Gastroesophageal sphincter (tissue), 4 donors: ENCODE data around the gene KLHDC4. TPM values are rescaled to one million over a fixed set of nuclear protein-coding genes. Genes with fewer than 3 reads are reported as not detected.

Experiments used
- ATAC-seq: fragments of 150-250 bp; one replicate; pipeline ENCODE4 v1.9.1; 2016; ENCODE audit warnings: mild to moderate bottlenecking, moderate library complexity
- H3K27ac ChIP-seq, 4 donors: fragments of 200-600 bp; sonication (generic) in 3 of 4; 1 replicate in 3 of 4; 2 replicates in 1 of 4; pipeline ENCODE4 v1.5.1; 2016 to 2019
- H3K27me3 ChIP-seq: fragments of 200-600 bp; sonication (generic); one replicate; pipeline ENCODE4 v1.5.1; 2019
- H3K36me3 ChIP-seq, 2 donors: fragments of 200-600 bp; sonication (generic); one replicate each; pipeline ENCODE4 v1.5.1; 2019; ENCODE audit warnings: control low read depth in 1 of 2
- H3K4me1 ChIP-seq, 3 donors: fragments of 200-600 bp; sonication (generic); 1 replicate in 2 of 3; 2 replicates in 1 of 3; pipeline ENCODE4 v1.5.1; 2016 to 2019; ENCODE audit warnings: control low read depth in 2 of 3
- H3K4me3 ChIP-seq, 2 donors: fragments of 200-600 bp; sonication (generic); one replicate each; pipeline ENCODE4 v1.5.1; 2019; ENCODE audit warnings: mild to moderate bottlenecking in 1 of 2, moderate library complexity in 1 of 2
- H3K9me3 ChIP-seq, 3 donors: fragments of 200-600 bp; sonication (generic); one replicate each; pipeline ENCODE4 v1.5.1; 2017 to 2019; ENCODE audit warnings: control low read depth in 2 of 3
- CTCF ChIP-seq, 4 experiments: fragments of 200-600 bp in 2 of 4; fragments of 450-650 bp in 2 of 4; sonication (generic) in 1 of 4; IDR thresholded peaks; one replicate each; pipeline ENCODE4 v1.5.1; 2017 to 2019; ENCODE audit warnings: antibody characterized with exemption in 4 of 4, mild to moderate bottlenecking in 2 of 4, moderate library complexity in 2 of 4
- EP300 ChIP-seq: sonication (generic); formaldehyde crosslinking; IDR thresholded peaks from one replicate; pipeline ENCODE4 v1.6.1; 2017; ENCODE audit warnings: antibody characterized with exemption, mild to moderate bottlenecking
- POLR2A ChIP-seq, 2 donors: fragments of 450-650 bp; IDR thresholded peaks; one replicate each; pipeline ENCODE4 v1.6.1; 2017; ENCODE audit warnings: antibody characterized with exemption in 2 of 2, mild to moderate bottlenecking in 2 of 2, moderate library complexity in 1 of 2
- POLR2AphosphoS5 ChIP-seq: sonication (generic); formaldehyde crosslinking; IDR thresholded peaks from one replicate; pipeline ENCODE4 v1.6.1; 2017; ENCODE audit warnings: antibody characterized with exemption
- WGBS, 2 donors: methylation state at CpG; one replicate each; pipeline ENCODE4 v1.1.5; 2018; ENCODE audit warnings: low coverage in 1 of 2; 5-methylcytosine and 5-hydroxymethylcytosine counted together
- total RNA-seq, 4 donors: library from RNA; depleted of rRNA; stranded (reverse); fragments of >200 nt; gene quantifications; one replicate each; pipeline ENCODE4 v1.1.0, GENCODE V29; 2016

KLHDC4 gene
- total RNA-seq, 4 donors from 2014 or later, result 9.8 to 33.8 (median 24.4) TPM

- no peak for ATAC-seq
- Histone ChIP-seq H3K4me1 (peaks cover 0 to 15% (median 0%) of the 10 kb centered on the region in 3 donors), H3K27ac (no peak overlapping the region), H3K27me3 (no peaks in the 10 kb centered on the region), H3K4me3 (no peak overlapping the region), H3K9me3 (no peaks in the 10 kb centered on the region), H3K36me3 (peaks cover 0 to 77% of the 10 kb centered on the region in 2 donors)
- TF ChIP-seq POLR2AphosphoS5 (no peak), CTCF (IDR thresholded peaks at IDR 0.05) (no peak), POLR2A (IDR thresholded peaks at IDR 0.05) (no peak), EP300 (no peak)
- WGBS, 2 donors, result 93 to 98% methylated on average over 9 to 13 of the region's 16 CpGs
Observed at GRCh38 chr16:87741700-87742415, 23.9 kb downstream of the KLHDC4 start.

GRCh38 chr16:87740909-87741424, 24.8 kb downstream of the KLHDC4 start:
- no peak overlapping the region for H3K27ac ChIP-seq
- H3K36me3 ChIP-seq, result peaks cover 0 to 77% of the 10 kb centered on the region in 2 donors
- H3K4me1 ChIP-seq, result peaks cover 0 to 15% (median 0%) of the 10 kb centered on the region in 3 donors
- no peak for TF ChIP-seq POLR2AphosphoS5
- TF ChIP-seq EP300, result no peak
- no peak for TF ChIP-seq CTCF (IDR thresholded peaks at IDR 0.05)
- no peak for TF ChIP-seq POLR2A (IDR thresholded peaks at IDR 0.05)
- WGBS, 2 donors, result 53 to 58% methylated on average over 5 to 7 of the region's 11 CpGs
- no peaks in the 10 kb centered on the region for H3K27me3 ChIP-seq
- ATAC-seq, result no peak
- no peaks in the 10 kb centered on the region for H3K9me3 ChIP-seq
- no peak overlapping the region for H3K4me3 ChIP-seq

- TF ChIP-seq POLR2AphosphoS5 (no peak), POLR2A (IDR thresholded peaks at IDR 0.05) (no peak), CTCF (IDR thresholded peaks at IDR 0.05) (no peak), EP300 (no peak)
- Histone ChIP-seq H3K4me3 (no peak overlapping the region), H3K9me3 (no peaks in the 10 kb centered on the region), H3K36me3 (peaks cover 0 to 77% of the 10 kb centered on the region in 2 donors), H3K27ac (no peak overlapping the region), H3K27me3 (no peaks in the 10 kb centered on the region), H3K4me1 (peaks cover 0 to 15% (median 0%) of the 10 kb centered on the region in 3 donors)
- 71 to 76% methylated on average over 4 to 6 of the region's 8 CpGs for WGBS, 2 donors
- ATAC-seq, result no peak
Observed at GRCh38 chr16:87740441-87740840, 25.3 kb downstream of the KLHDC4 start.

GRCh38 chr16:87739801-87740200, 26.0 kb downstream of the KLHDC4 start:
- 98 to 100% methylated on average over 2 to 7 of the region's 8 CpGs for WGBS, 2 donors
- no peak for ATAC-seq
- Histone ChIP-seq H3K4me3 (no peak overlapping the region), H3K9me3 (no peaks in the 10 kb centered on the region), H3K27me3 (no peaks in the 10 kb centered on the region), H3K36me3 (peaks cover 0 to 73% of the 10 kb centered on the region in 2 donors), H3K4me1 (peaks cover 0 to 15% (median 0%) of the 10 kb centered on the region in 3 donors), H3K27ac (no peak overlapping the region)
- TF ChIP-seq EP300 (no peak), CTCF (IDR thresholded peaks at IDR 0.05) (no peak), POLR2A (IDR thresholded peaks at IDR 0.05) (no peak), POLR2AphosphoS5 (no peak)

GRCh38 chr16:87736008-87736382, 29.8 kb downstream of the KLHDC4 start:
- H3K27me3 ChIP-seq, result no peaks in the 10 kb centered on the region
- TF ChIP-seq CTCF (IDR thresholded peaks at IDR 0.05) (no peak), POLR2AphosphoS5 (no peak), POLR2A (IDR thresholded peaks at IDR 0.05) (no peak), EP300 (no peak)
- ATAC-seq, result no peak
- H3K27ac ChIP-seq, result no peak overlapping the region
- peaks cover 0 to 77% of the 10 kb centered on the region in 2 donors for H3K36me3 ChIP-seq
- WGBS, 2 donors, result 92 to 96% methylated on average over 4 to 5 of the region's 12 CpGs
- no peaks in the 10 kb centered on the region for H3K9me3 ChIP-seq
- H3K4me3 ChIP-seq, result no peak overlapping the region
- H3K4me1 ChIP-seq, result peaks cover 0 to 10% (median 0%) of the 10 kb centered on the region in 3 donors
